ENCODE data around the gene MIAT.

- no peak for TF ChIP-seq CTCF (conservative IDR thresholded peaks at IDR 0.05; ENCODE audit: low read depth, low read length)
- TF ChIP-seq POLR2A (IDR thresholded peaks at IDR 0.05; ENCODE audit: low read depth, low read length) = no peak
- no peak for TF ChIP-seq SMC3 (IDR thresholded peaks at IDR 0.05; ENCODE audit: low read depth, low read length)
- TF ChIP-seq MXI1 (IDR thresholded peaks at IDR 0.05; ENCODE audit: borderline replicate concordance, low read depth, low read length) = no peak
- no peak for TF ChIP-seq MAFK (IDR thresholded peaks at IDR 0.05; ENCODE audit: low read depth, low read length)
- no peak for TF ChIP-seq RFX5 (IDR thresholded peaks at IDR 0.05; ENCODE audit: low read depth, low read length)
- TF ChIP-seq RAD21 (IDR thresholded peaks at IDR 0.05; ENCODE audit: low read length) = no peak
- no peak for TF ChIP-seq CEBPB (IDR thresholded peaks at IDR 0.05; ENCODE audit: low read depth, low read length)
- no peak for TF ChIP-seq RCOR1 (IDR thresholded peaks at IDR 0.05; ENCODE audit: insufficient replicate concordance, low read length)
- no peak for TF ChIP-seq MAZ (IDR thresholded peaks at IDR 0.05; ENCODE audit: borderline replicate concordance, low read depth, low read length)
Observed at GRCh38 chr22:26618455-26618854, 38.9 kb upstream of the MIAT start.

All from IMR-90 (cell line).